WTC11 (cell line): ENCODE results near the gene GNL3. TPM values are rescaled to one million over a fixed set of nuclear protein-coding genes. Genes with fewer than 3 reads are reported as not detected.

Experiments used
- ATAC-seq: fragments of 200-7000 bp; cut with Tn5 transposase; 2 replicates; pipeline ENCODE4 v1.10.0; 2021; ENCODE audit warnings: mild to moderate bottlenecking, moderate library complexity
- CTCF ChIA-PET: fragments of 300-600 bp; sonication (Branson Sonifier 250); formaldehyde crosslinking; loops from one replicate; lab custom pipeline; 2021; ENCODE audit warnings: antibody characterized with exemption; lab: Charles Lee
- POLR2A ChIA-PET: fragments of 350-600 bp; sonication (Branson Sonifier 250); formaldehyde crosslinking; loops from one replicate; lab custom pipeline; 2021; ENCODE audit warnings: antibody characterized with exemption; lab: Charles Lee
- DNase-seq: peaks from one replicate; pipeline ENCODE4 v3.0.0; 2021; ENCODE audit warnings: low spot score
- H3K27ac Mint-ChIP-seq: 2 replicates; pipeline ENCODE4 v1.8.0; 2021; ENCODE audit warnings: mixed read lengths
- H3K27me3 Mint-ChIP-seq: 2 replicates; pipeline ENCODE4 v1.8.0; 2021; ENCODE audit warnings: low read depth, mild to moderate bottlenecking, moderate library complexity, mixed read lengths
- H3K36me3 Mint-ChIP-seq: 2 replicates; pipeline ENCODE4 v1.8.0; 2021; ENCODE audit warnings: mixed read lengths
- H3K4me1 Mint-ChIP-seq: 2 replicates; pipeline ENCODE4 v1.8.0; 2022; ENCODE audit warnings: mixed read lengths
- H3K4me3 Mint-ChIP-seq: 2 replicates; pipeline ENCODE4 v1.8.0; 2021; ENCODE audit warnings: mild to moderate bottlenecking, moderate library complexity, mixed read lengths
- H3K9me3 Mint-ChIP-seq: 2 replicates; pipeline ENCODE4 v1.8.0; 2021; ENCODE audit warnings: mixed read lengths
- AR ChIP-seq: fragments of 250-450 bp; sonication (Bioruptor Pico); IDR thresholded peaks from 2 replicates; pipeline ENCODE4 v1.9.0; 2021; ENCODE audit warnings: mild to moderate bottlenecking
- ATF1 ChIP-seq: sonication (generic); formaldehyde crosslinking; IDR thresholded peaks from 2 replicates; pipeline ENCODE4 v1.8.1; 2023; ENCODE audit warnings: mild to moderate bottlenecking, moderate library complexity, missing genetic modification reagents
- CBFB ChIP-seq: sonication (generic); formaldehyde crosslinking; IDR thresholded peaks from 2 replicates; pipeline ENCODE4 v1.8.1; 2022; ENCODE audit warnings: mild to moderate bottlenecking, low read depth, missing genetic modification reagents
- E2F4 ChIP-seq: sonication (generic); formaldehyde crosslinking; IDR thresholded peaks from 2 replicates; pipeline ENCODE4 v1.8.1; 2022; ENCODE audit warnings: low read depth, mild to moderate bottlenecking, moderate library complexity, missing genetic modification reagents, borderline replicate concordance
- FOXP1 ChIP-seq: sonication (generic); formaldehyde crosslinking; IDR thresholded peaks from 2 replicates; pipeline ENCODE4 v1.8.0; 2022; ENCODE audit warnings: missing genetic modification reagents, mild to moderate bottlenecking, moderate library complexity, borderline replicate concordance
- IRF2 ChIP-seq: sonication (generic); formaldehyde crosslinking; IDR thresholded peaks from 2 replicates; pipeline ENCODE4 v1.8.0; 2022; ENCODE audit warnings: low read depth, missing genetic modification reagents, borderline replicate concordance
- KAT7 ChIP-seq: sonication (generic); formaldehyde crosslinking; IDR thresholded peaks from 2 replicates; pipeline ENCODE4 v1.8.1; 2023; ENCODE audit warnings: missing genetic modification reagents, mild to moderate bottlenecking, borderline replicate concordance
- MXD4 ChIP-seq: fragments of 250-450 bp; sonication (Bioruptor Pico); IDR thresholded peaks from 2 replicates; pipeline ENCODE4 v1.8.0; 2021; ENCODE audit warnings: mild to moderate bottlenecking, moderate library complexity, borderline replicate concordance
- NFATC4 ChIP-seq: fragments of 250-450 bp; sonication (Bioruptor Pico); IDR thresholded peaks from 2 replicates; pipeline ENCODE4 v1.9.0; 2021; ENCODE audit warnings: mild to moderate bottlenecking
- NFYB ChIP-seq: sonication (generic); formaldehyde crosslinking; conservative IDR thresholded peaks from 2 replicates; pipeline ENCODE4 v1.8.0; 2022; ENCODE audit warnings: low read depth, missing genetic modification reagents
- NR2C2 ChIP-seq: sonication (generic); formaldehyde crosslinking; IDR thresholded peaks from 2 replicates; pipeline ENCODE4 v1.8.0; 2022; ENCODE audit warnings: mild to moderate bottlenecking, missing genetic modification reagents
- ZNF121 ChIP-seq: sonication (generic); formaldehyde crosslinking; IDR thresholded peaks from 2 replicates; pipeline ENCODE4 v1.8.0; 2023; ENCODE audit warnings: missing genetic modification reagents
- ZNF219 ChIP-seq: sonication (generic); formaldehyde crosslinking; IDR thresholded peaks from 2 replicates; pipeline ENCODE4 v1.8.0; 2023; ENCODE audit warnings: missing genetic modification reagents, mild to moderate bottlenecking, borderline replicate concordance
- ZNF532 ChIP-seq: fragments of 250-450 bp; sonication (Bioruptor Pico); IDR thresholded peaks from 2 replicates; pipeline ENCODE4 v1.9.0; 2021; ENCODE audit warnings: mild to moderate bottlenecking, borderline replicate concordance
- ZNF671 ChIP-seq: fragments of 250-450 bp; sonication (Bioruptor Pico); IDR thresholded peaks from 2 replicates; pipeline ENCODE4 v1.8.0; 2021; ENCODE audit warnings: mild to moderate bottlenecking
- total RNA-seq: library from RNA; stranded (reverse); gene quantifications from 3 replicates; pipeline ENCODE4 v1.2.3, GENCODE V29; 2021
- TF ChIP-seq, protein P1 (sequence below): sonication (generic); formaldehyde crosslinking; IDR thresholded peaks from 2 replicates; pipeline ENCODE4 v1.8.1; 2022; ENCODE audit warnings: low read depth, missing genetic modification reagents, borderline replicate concordance
- TF ChIP-seq, protein P2 (sequence below): sonication (generic); formaldehyde crosslinking; IDR thresholded peaks from 2 replicates; pipeline ENCODE4 v1.8.1; 2023; ENCODE audit warnings: mild to moderate bottlenecking, missing genetic modification reagents
- TF ChIP-seq, protein P3 (sequence below): fragments of 250-450 bp; sonication (Bioruptor Pico); IDR thresholded peaks from 2 replicates; pipeline ENCODE4 v2.1.2; 2022; ENCODE audit warnings: mild to moderate bottlenecking, moderate library complexity
- TF ChIP-seq, protein P4 (sequence below): sonication (generic); formaldehyde crosslinking; IDR thresholded peaks from 2 replicates; pipeline ENCODE4 v1.8.1; 2023; ENCODE audit warnings: mild to moderate bottlenecking, missing genetic modification reagents, moderate library complexity

The GNL3 gene
- total RNA-seq, 1 experiment from 2014 or later = 180 TPM

DNA sequence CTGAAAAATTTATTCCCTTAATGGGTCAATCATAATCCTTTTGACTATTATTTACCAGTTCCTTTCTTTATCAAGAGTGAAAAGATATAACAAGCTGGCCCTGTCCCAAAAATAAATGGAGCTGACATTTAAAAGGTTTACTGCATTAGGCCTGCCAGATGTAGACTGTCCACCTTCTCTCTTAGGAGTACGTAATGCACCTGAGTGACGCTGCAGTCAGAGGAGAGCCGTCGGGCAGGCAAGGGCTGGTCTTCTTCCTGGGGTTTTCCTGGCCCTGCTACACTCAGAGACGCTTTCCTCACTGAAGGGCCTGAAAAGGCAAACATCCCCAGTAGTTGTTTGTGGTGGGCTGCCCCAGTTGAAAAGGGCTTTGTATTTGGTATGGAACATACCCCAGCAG lies 57.3 kb downstream of the GNL3 start:
- ChIA-PET CTCF (interaction anchor here (0.9 to 1.9 kb wide), 3 partner anchors 28 to 78 kb away, joined by 3 to 6 read pairs (median 4); partner anchors contain the start of gene NEK4), POLR2A (no interaction called here)
- H3K4me1 Mint-ChIP-seq = no peaks in the 10 kb centered on the region
- H3K27me3 Mint-ChIP-seq = no peaks in the 10 kb centered on the region
- TF ChIP-seq ZNF121 (no peak), CBFB (CRISPR knock-in tag) (no peak), ZNF532 (CRISPR knock-in tag) (no peak), KAT7 (CRISPR knock-in tag) (no peak), IRF2 (CRISPR knock-in tag) (no peak), ZNF219 (CRISPR knock-in tag) (no peak)
- TF ChIP-seq, protein P1, sequence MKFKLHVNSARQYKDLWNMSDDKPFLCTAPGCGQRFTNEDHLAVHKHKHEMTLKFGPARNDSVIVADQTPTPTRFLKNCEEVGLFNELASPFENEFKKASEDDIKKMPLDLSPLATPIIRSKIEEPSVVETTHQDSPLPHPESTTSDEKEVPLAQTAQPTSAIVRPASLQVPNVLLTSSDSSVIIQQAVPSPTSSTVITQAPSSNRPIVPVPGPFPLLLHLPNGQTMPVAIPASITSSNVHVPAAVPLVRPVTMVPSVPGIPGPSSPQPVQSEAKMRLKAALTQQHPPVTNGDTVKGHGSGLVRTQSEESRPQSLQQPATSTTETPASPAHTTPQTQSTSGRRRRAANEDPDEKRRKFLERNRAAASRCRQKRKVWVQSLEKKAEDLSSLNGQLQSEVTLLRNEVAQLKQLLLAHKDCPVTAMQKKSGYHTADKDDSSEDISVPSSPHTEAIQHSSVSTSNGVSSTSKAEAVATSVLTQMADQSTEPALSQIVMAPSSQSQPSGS (CRISPR knock-in tag) = no peak
- TF ChIP-seq, protein P2, sequence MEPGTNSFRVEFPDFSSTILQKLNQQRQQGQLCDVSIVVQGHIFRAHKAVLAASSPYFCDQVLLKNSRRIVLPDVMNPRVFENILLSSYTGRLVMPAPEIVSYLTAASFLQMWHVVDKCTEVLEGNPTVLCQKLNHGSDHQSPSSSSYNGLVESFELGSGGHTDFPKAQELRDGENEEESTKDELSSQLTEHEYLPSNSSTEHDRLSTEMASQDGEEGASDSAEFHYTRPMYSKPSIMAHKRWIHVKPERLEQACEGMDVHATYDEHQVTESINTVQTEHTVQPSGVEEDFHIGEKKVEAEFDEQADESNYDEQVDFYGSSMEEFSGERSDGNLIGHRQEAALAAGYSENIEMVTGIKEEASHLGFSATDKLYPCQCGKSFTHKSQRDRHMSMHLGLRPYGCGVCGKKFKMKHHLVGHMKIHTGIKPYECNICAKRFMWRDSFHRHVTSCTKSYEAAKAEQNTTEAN (CRISPR knock-in tag) = no peak
- TF ChIP-seq, all 79 proteins: peak for 0
- ATAC-seq = no peak
- H3K4me3 Mint-ChIP-seq = no peak overlapping the region
- no peaks in the 10 kb centered on the region for H3K9me3 Mint-ChIP-seq
- no peak for DNase-seq
- peaks cover 66% of the 10 kb centered on the region for H3K36me3 Mint-ChIP-seq
- no peak overlapping the region for H3K27ac Mint-ChIP-seq

GRCh38 chr3:52743721-52744120 lies 57.9 kb downstream of the GNL3 start:
- no peaks in the 10 kb centered on the region for H3K9me3 Mint-ChIP-seq
- no peak overlapping the region for H3K27ac Mint-ChIP-seq
- no peaks in the 10 kb centered on the region for H3K27me3 Mint-ChIP-seq
- CTCF ChIA-PET = interaction anchor here (0.7 to 1.9 kb wide), 3 partner anchors 49 to 77 kb away, joined by 3 to 6 read pairs (median 4); no protein-coding TSS in a partner anchor
- ATAC-seq = no peak
- POLR2A ChIA-PET = no interaction called here
- H3K4me1 Mint-ChIP-seq = no peaks in the 10 kb centered on the region
- peaks cover 72% of the 10 kb centered on the region for H3K36me3 Mint-ChIP-seq
- DNase-seq = no peak
- no peak overlapping the region for H3K4me3 Mint-ChIP-seq
- TF ChIP-seq, protein P3, sequence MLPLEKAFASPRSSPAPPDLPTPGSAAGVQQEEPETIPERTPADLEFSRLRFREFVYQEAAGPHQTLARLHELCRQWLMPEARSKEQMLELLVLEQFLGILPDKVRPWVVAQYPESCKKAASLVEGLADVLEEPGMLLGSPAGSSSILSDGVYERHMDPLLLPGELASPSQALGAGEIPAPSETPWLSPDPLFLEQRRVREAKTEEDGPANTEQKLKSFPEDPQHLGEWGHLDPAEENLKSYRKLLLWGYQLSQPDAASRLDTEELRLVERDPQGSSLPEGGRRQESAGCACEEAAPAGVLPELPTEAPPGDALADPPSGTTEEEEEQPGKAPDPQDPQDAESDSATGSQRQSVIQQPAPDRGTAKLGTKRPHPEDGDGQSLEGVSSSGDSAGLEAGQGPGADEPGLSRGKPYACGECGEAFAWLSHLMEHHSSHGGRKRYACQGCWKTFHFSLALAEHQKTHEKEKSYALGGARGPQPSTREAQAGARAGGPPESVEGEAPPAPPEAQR (CRISPR knock-in tag) = no peak
- TF ChIP-seq, protein P4, sequence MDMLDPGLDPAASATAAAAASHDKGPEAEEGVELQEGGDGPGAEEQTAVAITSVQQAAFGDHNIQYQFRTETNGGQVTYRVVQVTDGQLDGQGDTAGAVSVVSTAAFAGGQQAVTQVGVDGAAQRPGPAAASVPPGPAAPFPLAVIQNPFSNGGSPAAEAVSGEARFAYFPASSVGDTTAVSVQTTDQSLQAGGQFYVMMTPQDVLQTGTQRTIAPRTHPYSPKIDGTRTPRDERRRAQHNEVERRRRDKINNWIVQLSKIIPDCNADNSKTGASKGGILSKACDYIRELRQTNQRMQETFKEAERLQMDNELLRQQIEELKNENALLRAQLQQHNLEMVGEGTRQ (CRISPR knock-in tag) = no peak
- TF ChIP-seq, protein P1 (CRISPR knock-in tag) = no peak
- no peak for TF ChIP-seq MXD4 (CRISPR knock-in tag)
- TF ChIP-seq ZNF671 (CRISPR knock-in tag) = no peak
- no peak for TF ChIP-seq AR
- no peak for TF ChIP-seq NFATC4 (CRISPR knock-in tag)
- no peak for TF ChIP-seq E2F4 (CRISPR knock-in tag)
- no peak for TF ChIP-seq CBFB (CRISPR knock-in tag)
- TF ChIP-seq FOXP1 = no peak
- no peak for TF ChIP-seq ATF1 (CRISPR knock-in tag)
- no peak for TF ChIP-seq NFYB (CRISPR knock-in tag)
- no peak for TF ChIP-seq NR2C2 (CRISPR knock-in tag)
